Measurements from ENCODE around the gene PDE10A.
"Not testable (repeated sequence)": the region's sequence is repeated elsewhere in the genome, so short reads cannot be mapped to it uniquely, and the experiment has no call there.

The PDE10A gene

DNA sequence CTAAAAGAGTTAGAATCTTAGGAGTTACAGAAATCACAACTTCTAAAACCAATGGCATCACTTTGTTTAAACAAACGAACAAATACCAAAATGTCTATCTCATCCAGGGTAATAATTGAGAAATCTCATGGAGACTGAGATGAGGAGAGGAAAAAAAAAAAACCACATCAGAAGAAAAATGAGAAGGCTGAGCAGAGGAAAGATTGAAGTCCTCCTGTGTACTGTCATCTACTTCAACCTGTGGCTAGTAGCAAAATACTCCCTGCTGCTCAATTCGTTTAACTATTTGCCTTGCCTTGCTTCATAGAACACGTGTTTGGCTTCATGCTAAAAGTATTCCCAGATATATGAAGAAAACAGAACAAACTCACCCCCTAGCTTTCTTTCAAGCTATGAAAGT, 143.7 kb downstream of the PDE10A start:
- no peak for DNase-seq

DNA sequence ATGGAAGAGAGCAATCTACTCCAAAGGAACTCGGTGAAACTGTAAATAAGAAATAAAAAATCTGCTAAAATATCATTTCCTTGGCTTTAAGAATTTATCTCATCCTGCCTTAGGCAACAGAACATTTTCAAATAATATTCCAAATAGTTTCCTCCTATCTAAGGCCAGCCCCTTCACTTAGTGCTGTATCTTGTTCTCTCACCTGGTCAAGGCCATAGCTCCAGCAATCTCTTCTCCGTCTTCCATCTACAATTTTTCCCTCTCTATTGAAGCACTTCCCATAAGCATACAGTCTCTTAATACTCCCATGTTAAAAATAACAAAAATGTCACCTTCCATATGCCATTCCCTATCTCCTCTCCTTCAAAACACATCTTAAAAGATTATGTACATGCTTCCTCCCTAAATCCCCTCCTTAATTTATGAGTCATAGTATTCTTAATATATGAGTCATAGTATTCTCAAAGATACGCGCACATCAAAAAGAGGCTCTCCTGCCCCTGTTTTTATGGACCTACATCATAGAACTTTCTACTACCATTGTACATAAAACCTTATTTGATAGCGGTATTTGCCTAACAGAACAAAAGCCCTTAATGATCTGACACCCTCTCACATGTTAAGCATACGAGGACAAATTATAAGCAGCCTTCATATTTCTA, 146.9 kb downstream of the PDE10A start:
- no peak for DNase-seq

DNA sequence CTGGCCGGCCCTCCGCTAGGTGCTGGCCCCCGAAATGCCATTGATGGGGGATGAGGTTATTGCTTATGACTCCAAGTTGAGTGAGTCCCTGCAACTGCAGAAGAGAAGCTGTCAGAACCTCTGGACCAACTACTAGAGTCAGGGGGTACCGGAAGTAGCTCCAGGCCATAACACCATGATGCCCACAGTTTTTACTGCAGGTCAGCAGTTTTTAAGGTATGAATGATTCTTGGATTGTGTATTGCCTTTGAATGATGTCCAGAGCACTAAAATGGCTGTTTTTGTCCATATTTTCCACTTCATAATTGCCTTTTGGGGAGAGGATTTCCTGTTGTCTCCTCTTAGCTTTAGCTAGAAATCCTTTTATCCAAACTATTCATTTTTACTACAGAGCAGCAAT, 148.4 kb downstream of the PDE10A start:
- no peak for DNase-seq

DNA sequence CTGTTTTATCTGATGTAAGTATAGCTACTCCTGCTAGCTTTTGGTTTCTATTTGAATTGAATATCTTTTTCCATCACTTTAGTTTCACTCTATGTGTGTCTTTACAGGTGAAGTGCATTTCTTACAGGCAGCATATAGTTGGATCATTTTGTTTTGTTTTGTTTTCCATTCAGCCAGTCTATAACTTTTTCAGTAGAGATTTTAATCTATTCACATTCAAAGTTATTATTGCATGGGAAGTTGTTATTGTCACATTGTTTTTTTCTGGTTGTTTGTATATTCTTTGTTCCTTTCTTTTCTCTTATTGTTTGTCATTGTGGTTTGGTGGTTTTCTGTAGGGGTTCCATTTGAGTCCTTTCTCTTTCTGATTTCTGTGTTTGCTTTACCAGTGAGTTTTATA, 151.2 kb downstream of the PDE10A start:
- no peak for DNase-seq

DNA sequence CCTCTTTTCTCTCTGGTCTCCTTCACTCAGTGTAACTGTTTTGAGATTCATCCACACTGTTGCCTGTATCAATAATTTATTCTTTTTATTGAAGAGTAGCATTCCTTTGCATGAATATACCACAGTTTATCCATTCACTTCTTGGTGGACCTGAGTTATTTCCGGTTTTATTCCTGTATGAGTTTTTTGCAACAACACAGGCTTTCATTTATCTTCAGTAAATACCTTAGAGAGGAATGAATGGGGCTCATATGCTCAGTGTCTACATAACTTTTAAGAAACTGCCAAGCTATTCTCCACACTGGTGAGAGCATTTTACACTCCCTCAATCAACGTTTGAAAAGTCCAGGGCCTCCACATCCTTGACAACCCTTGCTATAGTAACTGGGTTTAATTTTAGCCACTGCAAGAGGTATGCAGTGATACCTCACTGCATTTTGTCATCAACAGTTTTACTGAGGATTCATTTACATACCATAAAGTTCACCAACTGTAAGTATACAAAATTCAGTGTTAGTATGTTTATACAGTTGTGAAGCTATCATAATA, 154.6 kb downstream of the PDE10A start:
- no peak for DNase-seq

DNA sequence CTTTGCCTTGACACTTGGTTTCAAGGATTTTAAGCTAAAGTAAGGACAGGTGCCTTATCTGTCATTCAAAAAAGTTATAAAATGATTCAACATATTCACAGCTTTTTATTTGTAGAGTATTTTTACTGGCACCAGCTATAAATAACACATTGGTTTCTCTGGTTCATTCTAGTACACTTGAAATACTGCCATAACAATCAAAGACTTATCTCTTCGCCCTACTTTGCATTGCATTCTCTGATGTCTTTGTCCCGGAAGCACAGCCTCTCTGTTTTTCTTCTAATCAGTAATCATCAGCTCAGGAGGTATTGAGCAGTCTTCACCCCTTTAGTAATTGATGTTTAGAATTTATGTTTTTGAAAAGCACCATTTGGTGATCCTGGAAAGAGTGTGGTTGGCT, 156.4 kb downstream of the PDE10A start:
- DNase-seq: no peak

DNA sequence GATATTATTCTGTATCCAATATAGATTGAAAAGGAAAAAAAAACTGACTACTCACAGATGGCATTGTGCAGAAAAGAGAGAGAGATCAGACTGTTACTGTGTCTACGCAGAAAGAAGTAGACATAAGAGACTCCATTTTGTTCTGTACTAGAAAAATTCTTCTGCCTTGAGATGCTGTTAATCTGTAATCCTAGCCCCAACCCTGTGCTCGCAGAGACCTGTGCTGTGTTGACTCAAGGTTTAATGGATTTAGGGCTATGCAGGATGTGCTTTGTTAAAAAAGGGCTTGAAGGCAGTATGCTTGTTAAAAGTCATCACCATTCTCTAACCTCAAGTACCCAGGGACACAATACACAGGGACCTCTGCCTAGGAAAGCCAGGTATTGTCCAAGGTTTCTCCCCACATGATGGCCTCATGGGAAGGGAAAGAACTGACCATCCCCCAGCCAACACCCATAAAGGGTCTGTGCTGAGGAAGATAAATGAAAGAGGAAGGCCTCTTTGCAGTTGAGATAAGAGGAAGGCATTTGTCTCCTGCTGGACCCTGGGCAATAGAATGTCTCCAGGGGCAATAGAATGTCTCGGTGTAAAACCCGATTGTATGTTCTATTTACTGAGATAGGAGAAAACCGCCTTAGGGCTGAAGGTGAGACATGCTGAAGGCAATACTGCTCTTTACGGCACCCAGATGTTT, 162.7 kb downstream of the PDE10A start:
- DNase-seq: not testable (repeated sequence)

DNA sequence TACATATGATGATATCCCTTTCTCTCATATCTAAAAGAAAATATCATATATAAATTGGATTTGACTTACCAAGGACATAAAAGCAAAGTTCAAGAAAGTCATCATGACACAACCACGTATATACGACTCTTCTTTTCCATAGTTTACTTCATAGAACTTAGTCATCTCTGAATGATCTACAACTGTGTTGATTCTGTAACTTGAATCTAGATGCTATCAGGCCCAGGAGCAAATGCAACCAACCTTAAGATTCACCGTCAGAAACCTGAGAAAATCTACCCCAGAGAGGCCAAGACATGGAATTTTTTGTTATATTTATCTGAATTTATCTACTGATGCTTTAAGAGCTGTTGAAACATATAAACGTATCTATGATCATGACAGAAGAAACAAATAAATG, 165.6 kb downstream of the PDE10A start:
- no peak for DNase-seq

DNA sequence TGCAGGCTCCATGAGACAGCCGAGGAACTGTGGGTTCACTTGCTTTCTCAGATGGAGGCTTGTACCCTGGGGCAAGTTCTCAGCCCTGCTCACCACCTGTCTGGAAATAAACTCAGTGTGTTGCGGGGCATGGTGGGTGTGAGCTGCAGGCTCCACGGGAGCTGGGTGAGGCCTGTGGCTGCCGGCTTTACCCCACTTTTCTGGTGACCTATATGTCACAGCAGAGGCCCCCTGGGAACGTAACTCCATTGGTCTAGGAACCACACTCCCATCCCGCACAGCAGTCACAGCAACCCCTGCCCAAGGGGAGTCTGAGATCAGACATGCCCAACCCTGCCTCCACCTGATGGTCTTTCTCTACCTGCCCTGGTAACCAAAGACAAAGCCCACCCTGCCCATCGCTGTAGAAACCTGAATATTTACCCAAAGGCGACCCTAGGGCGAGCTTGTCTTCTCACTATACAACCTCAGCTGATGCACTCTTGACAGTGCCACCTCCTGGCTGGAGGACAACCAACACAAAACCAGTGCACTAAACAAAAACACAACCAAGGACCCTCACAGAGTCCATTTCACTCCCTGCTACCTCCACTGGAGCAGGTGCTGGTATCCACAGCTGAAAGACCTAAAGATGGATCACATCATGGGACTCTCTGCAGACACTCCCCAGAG, 174.3 kb downstream of the PDE10A start:
- DNase-seq: no peak

DNA sequence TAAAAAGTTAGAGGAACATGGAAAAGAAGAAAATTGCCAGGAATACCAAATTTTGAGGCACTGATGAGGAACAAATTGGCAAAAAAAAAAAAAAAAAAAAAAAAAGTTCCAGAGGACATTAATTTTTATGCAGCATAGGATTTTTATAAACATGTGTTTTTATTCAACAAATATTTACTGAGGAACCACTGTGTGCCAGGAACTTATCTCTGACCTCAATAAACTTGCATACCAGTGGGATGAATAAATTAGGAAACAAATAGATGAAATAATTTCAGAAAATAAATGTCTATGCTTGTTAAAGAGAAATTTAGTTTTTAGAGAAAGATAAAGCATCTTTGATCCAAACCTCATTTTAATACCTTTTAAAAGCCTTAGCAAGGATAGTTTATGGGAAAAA, 175.1 kb downstream of the PDE10A start:
- no peak for DNase-seq

DNA sequence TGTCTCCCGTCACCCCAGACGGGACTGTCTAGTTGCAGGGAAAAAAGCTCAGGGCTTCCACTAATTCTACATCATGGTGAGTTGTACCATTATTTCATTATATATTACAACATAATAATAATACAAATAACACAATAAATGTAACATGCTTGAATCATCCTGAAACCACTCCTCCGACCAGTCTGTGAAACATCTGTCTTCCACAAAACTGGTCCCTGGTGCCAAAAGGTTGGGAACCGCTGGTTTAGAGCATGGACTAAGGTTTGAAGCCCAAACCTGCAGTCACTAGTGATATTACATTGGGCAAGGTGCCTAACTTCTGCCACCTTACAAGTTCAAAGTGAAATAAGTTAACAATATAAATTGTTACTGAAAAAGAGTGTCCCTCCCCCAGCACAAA, 175.7 kb downstream of the PDE10A start:
- no peak for DNase-seq

DNA sequence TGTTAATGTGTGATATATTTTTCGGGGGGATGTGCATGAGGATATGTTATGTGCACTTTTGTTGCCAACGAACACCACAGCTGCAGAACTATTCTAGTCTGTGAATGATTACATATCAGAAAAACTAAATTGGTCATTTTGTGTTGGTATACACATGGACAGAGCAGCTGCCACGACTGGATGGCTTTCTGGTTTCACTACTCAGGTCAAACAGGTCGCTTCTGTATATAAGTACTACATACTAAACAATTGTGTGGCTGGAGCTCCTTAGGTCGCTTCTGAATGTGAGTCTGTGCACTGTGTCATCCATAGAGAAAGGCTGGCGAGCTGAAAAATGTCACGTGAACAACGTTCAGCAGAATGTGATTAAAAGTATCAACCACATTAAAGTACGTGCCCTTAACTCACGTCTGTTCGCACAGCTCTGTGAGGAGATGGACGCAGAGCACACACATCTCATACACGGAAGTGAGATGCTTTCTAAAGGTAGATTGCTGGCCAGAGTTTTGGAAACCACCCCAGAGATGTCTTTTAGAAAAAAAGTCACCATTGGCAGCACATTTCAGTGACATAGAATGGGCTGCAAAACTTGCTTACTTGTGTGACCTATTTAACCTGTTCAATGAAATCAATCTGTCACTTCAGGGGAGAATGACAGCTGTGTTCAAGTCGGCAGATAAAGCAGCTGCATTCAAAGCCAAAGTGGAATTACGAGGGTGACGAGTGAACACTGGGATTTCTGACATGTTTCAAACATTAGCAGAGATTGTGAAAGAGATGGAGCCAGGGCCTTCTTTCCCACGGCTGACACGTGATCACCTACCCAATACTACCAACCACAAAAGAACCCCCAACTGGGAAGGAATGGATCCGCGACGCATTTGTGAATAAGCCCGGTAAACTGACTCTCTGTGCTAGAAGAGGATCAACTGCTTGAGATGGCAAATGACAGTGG, 176.6 kb downstream of the PDE10A start:
- no peak for DNase-seq

DNA sequence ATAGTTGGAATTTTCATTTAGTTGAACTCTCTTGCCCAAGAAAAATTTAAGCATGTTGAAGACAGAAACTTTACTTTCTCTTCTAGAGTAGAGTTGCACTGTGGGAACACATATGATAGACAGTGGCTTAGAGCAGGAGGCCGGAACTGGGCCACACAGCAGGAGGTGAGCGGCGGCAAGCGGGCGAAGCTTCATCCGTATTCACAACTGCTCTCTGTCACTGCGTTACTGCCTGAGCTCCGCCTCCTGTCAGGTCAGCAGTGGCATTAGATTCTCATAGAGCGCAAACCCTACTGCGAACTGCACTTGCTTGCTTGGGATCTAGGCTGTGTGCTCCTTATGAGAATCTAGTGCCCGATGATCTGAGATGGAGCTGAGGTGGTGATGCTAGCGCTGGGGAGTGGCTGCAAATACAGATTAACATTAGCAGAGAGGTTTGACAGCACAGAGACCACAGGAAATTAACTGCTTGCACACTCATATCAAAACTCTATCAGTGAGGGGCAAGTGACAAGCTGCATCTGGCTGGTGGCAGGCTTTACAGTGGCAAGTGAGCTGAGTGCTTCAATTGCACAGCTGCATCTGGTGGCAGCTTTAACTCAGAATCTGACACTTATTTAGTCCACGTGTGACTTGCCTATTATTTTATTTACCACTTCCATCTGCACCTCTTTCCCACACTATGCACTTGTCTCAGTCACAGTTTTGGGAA, 178.7 kb downstream of the PDE10A start:
- DNase-seq: no peak

DNA sequence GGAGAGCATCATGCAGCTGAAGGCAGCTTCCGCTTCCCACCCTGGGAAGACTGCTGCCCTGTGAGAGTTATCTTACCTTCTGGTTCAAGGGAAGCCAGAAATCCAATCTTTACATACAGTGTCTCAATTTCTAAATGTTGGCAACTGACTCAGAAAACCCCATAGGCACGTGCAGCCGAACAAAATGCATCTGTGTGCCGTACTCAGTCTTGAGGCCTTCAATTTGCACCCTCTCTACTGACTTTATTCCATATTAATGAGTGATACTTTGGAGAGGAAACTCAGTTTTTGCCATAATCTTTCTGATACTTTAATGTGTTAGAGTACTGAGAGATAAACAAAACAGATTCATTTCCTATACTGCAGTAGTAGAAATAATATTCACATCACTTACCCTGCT, 181.1 kb downstream of the PDE10A start:
- DNase-seq: no peak

DNA sequence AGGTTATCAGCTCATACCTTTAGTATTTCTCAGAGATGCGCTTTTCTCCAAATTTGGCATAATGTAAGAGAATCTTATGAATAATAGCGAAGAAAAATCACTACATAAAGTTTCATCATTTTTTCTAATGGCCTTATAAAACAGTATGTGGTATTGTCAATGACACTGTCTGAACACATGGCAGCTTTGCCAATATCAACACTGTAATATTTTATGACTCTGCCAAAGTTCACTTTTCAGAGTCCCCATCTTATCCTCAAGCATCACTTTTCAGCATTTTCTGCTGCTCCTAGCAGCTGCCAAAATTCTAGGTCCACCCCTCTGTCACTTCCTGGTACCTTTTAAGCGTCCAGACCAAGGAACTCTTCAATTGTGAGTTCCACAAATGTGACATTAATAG, 182.1 kb downstream of the PDE10A start:
- DNase-seq: no peak

DNA sequence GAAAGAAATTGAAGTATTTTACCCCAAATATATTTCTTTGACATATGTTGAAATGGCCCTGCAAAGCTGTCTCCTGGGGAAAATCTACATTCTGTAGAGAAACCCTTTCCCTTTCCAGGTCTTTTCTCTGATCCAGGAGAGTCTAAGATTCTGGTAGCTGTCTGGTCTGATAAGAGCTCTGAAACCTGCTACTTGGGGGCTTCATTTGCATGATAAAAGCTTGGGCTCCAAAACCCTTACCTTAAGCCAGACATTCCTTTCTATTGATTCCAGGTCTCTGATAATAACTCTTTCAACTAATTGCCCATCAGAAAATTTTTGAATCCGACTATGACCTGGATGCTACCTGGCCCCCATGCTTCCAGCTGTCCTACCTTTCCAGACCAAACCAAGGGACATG, 184.5 kb downstream of the PDE10A start:
- no peak for DNase-seq

DNA sequence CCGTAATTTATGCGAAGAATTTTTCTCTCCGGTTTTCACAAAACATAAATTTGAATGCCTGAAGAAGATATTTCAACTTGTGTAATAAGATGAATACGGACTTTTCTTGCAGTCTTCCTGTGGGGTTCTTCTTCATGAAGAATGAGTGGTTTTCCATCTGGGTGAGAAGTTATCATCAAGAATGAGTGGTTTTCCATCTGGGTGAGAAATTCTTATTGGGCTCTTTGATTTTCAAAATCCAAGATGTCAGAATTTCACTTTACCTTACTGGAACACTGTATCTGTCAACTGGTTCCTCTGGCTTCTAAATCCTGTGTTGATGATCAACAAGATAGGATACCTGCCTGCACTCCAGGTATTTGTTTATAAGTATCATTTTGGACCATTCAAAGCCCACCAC, 193.6 kb downstream of the PDE10A start:
- DNase-seq: no peak

DNA sequence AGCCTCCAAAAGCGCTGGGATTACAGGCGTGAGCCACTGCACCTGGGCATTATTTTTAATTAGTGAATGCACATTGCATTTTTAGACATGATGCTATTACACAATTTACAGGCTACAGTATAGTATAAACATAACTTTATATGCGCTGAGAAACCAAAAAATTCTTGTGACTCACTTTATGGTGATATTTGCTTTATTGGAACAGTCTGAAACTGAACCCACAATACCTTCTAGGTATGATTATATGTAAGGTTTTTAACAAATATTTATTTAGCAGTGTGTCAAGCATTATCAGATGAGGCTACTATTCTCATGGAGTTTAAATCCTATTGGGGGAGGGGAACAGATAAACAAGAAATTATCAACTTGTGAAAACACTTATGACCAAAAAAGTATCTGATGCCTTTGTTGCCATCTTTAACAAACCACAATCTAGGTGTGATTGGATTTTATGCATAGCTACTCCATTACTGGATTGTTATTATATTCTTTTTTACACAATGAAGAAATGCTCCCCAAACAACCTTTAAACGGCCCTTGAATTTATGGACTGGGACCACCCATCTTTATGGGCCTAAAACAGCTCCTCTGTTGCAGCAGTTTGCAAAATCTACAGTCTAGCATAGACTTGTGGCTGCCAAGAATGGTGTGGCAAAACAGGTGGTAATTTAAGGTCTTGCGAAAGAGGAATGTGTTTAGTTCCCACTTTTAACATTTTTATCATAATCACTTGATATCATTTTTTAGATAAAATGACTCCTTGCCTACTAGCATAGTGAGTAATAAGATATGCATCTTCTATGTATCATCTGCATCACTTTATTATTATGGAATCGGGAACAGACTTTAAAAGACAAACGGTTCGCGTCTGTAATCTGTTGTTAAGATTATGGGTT, 194.5 kb downstream of the PDE10A start:
- DNase-seq: no peak

DNA sequence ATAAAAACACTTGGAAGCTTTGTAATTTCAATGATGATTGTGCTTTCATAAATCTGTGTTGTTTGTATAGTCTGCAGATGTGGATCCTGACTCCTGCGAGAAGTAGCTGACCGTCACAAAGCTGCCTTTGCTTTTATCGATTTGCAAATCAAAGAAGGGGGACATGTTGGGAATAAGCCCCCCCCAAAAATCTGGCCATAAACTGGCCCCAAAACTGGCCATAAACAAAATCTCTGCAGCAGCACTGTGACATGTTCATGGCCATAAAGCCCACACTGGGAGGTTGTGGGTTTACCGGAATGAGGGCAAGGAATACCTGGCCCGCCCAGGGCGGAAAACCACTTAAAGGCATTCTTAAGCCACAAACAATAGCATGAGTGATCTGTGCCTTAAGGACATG, 199.5 kb downstream of the PDE10A start:
- not testable (repeated sequence) for DNase-seq

DNA sequence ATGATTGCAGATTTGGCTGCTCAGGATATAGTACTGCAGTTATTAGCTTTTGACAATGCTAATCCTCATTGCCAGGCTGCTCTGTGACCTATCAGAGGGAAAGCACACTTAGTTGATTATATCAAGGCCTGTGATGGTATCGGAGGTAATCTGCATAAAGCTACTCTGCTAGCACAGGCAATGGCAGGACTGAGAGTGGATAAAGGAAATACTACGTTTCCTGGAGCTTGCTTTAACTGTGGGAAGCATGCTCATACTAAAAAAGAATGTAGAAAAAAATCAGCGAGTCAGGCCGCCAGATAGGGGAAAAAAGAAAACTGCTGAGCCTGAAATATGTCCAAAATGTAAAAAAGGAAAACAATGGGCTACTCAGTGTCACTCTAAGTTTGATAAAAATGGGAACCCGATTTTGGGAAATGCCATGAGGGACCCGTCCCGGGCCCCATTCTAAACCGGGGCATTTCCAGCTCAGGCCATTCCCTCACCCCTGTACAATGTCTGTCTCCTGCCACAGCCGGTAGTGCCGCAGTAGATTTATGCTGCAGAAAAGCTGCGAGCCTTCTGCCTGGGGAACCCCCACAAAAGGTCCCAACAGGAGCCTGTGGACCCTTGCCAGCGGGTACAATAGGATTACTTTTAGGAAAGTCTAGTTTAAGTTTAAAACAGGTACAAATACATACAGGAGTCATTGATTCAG, 203.3 kb downstream of the PDE10A start:
- not testable (repeated sequence) for DNase-seq
